ENCODE measurements around the gene ARID3A. TPM values are rescaled to one million over a fixed set of nuclear protein-coding genes. Genes with fewer than 3 reads are reported as not detected.

ARID3A gene
- total RNA-seq, 1 donor from 2014 or later: 149 TPM

DNA sequence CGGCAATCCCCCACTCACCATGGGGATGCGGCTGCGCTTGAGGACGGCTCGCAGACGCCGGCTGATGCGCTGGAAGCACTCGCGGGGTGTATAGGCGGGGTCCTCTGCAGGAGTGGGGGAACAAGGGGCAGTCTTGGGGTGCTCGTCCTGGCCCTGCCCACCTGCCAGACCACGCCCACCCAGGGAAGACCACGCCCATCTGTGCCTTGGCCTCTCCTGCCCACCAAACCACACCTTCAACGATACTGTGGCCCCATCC is 25.9 kb upstream of the ARID3A start:
- Mint-ChIP-seq H3K9me3 (ENCODE audit: low read depth) (no peaks in the 10 kb centered on the region), H3K4me3 (ENCODE audit: low read depth) (no peak overlapping the region), H3K36me3 (ENCODE audit: insufficient read depth) (peaks cover 5% of the 10 kb centered on the region), H3K27ac (no peak overlapping the region), H3K4me1 (ENCODE audit: low read depth) (peaks cover 8% of the 10 kb centered on the region), H3K27me3 (no peaks in the 10 kb centered on the region)
- DNase-seq (ENCODE audit: low spot score, unreplicated experiment): no peak
- TF ChIP-seq, protein P1, sequence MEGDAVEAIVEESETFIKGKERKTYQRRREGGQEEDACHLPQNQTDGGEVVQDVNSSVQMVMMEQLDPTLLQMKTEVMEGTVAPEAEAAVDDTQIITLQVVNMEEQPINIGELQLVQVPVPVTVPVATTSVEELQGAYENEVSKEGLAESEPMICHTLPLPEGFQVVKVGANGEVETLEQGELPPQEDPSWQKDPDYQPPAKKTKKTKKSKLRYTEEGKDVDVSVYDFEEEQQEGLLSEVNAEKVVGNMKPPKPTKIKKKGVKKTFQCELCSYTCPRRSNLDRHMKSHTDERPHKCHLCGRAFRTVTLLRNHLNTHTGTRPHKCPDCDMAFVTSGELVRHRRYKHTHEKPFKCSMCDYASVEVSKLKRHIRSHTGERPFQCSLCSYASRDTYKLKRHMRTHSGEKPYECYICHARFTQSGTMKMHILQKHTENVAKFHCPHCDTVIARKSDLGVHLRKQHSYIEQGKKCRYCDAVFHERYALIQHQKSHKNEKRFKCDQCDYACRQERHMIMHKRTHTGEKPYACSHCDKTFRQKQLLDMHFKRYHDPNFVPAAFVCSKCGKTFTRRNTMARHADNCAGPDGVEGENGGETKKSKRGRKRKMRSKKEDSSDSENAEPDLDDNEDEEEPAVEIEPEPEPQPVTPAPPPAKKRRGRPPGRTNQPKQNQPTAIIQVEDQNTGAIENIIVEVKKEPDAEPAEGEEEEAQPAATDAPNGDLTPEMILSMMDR (IDR thresholded peaks at IDR 0.05; ENCODE audit: unreplicated experiment): no peak

DNA sequence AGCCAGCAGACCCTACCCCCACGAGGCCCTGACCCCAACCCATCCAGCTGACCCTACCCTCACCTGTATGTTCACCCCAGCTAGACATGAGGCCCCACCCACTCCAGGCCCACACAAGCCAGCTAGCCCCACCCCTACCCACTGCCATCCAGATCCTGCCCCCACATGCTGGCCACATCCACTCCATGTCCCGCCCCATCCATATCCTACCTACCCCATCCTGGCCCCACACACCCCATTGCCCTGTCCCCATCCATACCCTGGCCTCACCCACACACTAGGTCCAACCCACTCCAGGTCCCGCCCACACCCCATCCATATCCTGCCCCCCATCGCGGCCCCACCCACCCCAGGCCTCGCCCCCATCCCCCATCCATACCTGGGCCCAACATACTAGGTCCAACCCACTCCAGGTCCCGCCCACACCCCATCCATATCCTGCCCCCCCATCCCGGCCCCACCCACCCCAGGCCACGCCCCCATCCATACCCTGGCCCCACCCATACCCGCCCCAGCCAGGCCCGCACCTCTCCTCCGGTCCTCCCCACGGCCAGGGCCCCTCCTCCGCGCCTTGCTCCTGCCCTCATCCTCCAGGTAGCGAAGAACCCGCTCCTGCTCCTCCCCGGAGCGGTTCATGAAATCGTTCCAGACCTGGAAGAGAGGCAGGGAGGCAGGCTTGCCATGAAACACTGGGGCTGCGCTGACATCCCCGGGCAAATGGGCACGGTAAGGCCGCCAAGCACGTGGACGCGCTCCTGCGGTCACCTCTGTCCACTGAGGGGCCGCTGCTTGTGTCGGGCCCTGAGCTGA is 25.3 kb upstream of the ARID3A start:
- TF ChIP-seq, protein P1 (IDR thresholded peaks at IDR 0.05; ENCODE audit: unreplicated experiment): no peak
- Mint-ChIP-seq H3K27ac (no peak overlapping the region), H3K4me1 (ENCODE audit: low read depth) (peaks cover 8% of the 10 kb centered on the region), H3K9me3 (ENCODE audit: low read depth) (no peaks in the 10 kb centered on the region), H3K27me3 (no peaks in the 10 kb centered on the region), H3K4me3 (ENCODE audit: low read depth) (no peak overlapping the region), H3K36me3 (ENCODE audit: insufficient read depth) (peaks cover 5% of the 10 kb centered on the region)
- DNase-seq (ENCODE audit: low spot score, unreplicated experiment): no peak

GRCh38 chr19:901216-902092 is 24.4 kb upstream of the ARID3A start:
- no peak for DNase-seq (ENCODE audit: low spot score, unreplicated experiment)
- no peaks in the 10 kb centered on the region for H3K27me3 Mint-ChIP-seq
- H3K36me3 Mint-ChIP-seq (ENCODE audit: insufficient read depth): peaks cover 5% of the 10 kb centered on the region
- TF ChIP-seq, protein P1 (IDR thresholded peaks at IDR 0.05; ENCODE audit: unreplicated experiment): no peak
- no peaks in the 10 kb centered on the region for H3K9me3 Mint-ChIP-seq (ENCODE audit: low read depth)
- no peak overlapping the region for H3K4me3 Mint-ChIP-seq (ENCODE audit: low read depth)
- peaks cover 8% of the 10 kb centered on the region for H3K4me1 Mint-ChIP-seq (ENCODE audit: low read depth)
- no peak overlapping the region for H3K27ac Mint-ChIP-seq

DNA sequence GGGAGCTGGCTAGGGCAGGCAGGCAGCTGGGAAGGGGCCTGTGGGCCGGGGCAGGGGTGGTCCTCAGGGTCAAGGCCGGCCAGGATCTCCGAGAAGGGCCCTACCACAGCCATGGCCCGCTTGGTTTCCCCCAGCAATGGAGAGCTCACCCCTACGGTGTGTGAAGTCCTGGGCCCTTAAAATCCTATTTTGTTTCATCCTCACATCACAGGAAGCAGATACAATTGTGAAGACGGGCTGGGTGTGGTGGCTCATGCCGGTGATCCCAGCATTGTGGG is 23.8 kb upstream of the ARID3A start:
- DNase-seq (ENCODE audit: low spot score, unreplicated experiment): no peak
- H3K4me3 Mint-ChIP-seq (ENCODE audit: low read depth): no peak overlapping the region
- H3K36me3 Mint-ChIP-seq (ENCODE audit: insufficient read depth): peaks cover 1% of the 10 kb centered on the region
- TF ChIP-seq, protein P1 (IDR thresholded peaks at IDR 0.05; ENCODE audit: unreplicated experiment): no peak
- no peak overlapping the region for H3K27ac Mint-ChIP-seq
- no peaks in the 10 kb centered on the region for H3K27me3 Mint-ChIP-seq
- peaks cover 8% of the 10 kb centered on the region for H3K4me1 Mint-ChIP-seq (ENCODE audit: low read depth)
- H3K9me3 Mint-ChIP-seq (ENCODE audit: low read depth): no peaks in the 10 kb centered on the region

GRCh38 chr19:902446-903226 is 23.2 kb upstream of the ARID3A start:
- H3K4me3 Mint-ChIP-seq (ENCODE audit: low read depth): no peak overlapping the region

More at GRCh38 chr19:902446-903226, 23.2 kb upstream of the ARID3A start:
- H3K36me3 Mint-ChIP-seq (ENCODE audit: insufficient read depth): no peaks in the 10 kb centered on the region
- peaks cover 8% of the 10 kb centered on the region for H3K4me1 Mint-ChIP-seq (ENCODE audit: low read depth)
- H3K9me3 Mint-ChIP-seq (ENCODE audit: low read depth): no peaks in the 10 kb centered on the region
- DNase-seq (ENCODE audit: low spot score, unreplicated experiment): no peak
- no peak overlapping the region for H3K27ac Mint-ChIP-seq
- TF ChIP-seq, protein P1 (IDR thresholded peaks at IDR 0.05; ENCODE audit: unreplicated experiment): no peak
- H3K27me3 Mint-ChIP-seq: no peaks in the 10 kb centered on the region
